A673 (cell line): ENCODE results near the gene ADAM12. TPM values are rescaled to one million over a fixed set of nuclear protein-coding genes. Genes with fewer than 3 reads are reported as not detected.

Experiments used
- BruUV-seq: library from RNA; stranded (reverse); fragments of 400-500 nt; replicated peaks from 2 replicates; lab custom pipeline; 2021; lab: Mats Ljungman, UMichigan
- CTCF ChIA-PET: fragments of 300-600 bp; sonication (Branson Sonifier 250); formaldehyde crosslinking; loops from one replicate; lab custom pipeline; 2022; ENCODE audit warnings: antibody characterized with exemption; lab: Charles Lee
- POLR2A ChIA-PET: fragments of 300-600 bp; sonication (Branson Sonifier 250); formaldehyde crosslinking; loops from one replicate; lab custom pipeline; 2022; ENCODE audit warnings: antibody characterized with exemption; ENCODE audit not compliant: low non-redundant PET; lab: Charles Lee
- DNase-seq: peaks from one replicate; pipeline ENCODE4 v3.0.0-alpha.2; 2015; ENCODE audit warnings: low spot score
- H3K27ac ChIP-seq: fragments of 200-600 bp; sonication (generic); 2 replicates; pipeline ENCODE4 v1.5.1; 2016; ENCODE audit warnings: mixed run types, low read depth, mild to moderate bottlenecking, mixed read lengths, antibody characterized with exemption, low read length; ENCODE audit not compliant: poor library complexity, severe bottlenecking
- H3K27me3 ChIP-seq: fragments of 200-600 bp; sonication (generic); replicated peaks from 2 replicates; pipeline ENCODE4 v1.6.1; 2017; ENCODE audit warnings: mixed run types, low read depth, mild to moderate bottlenecking, mixed read lengths, antibody characterized with exemption, low read length; ENCODE audit not compliant: insufficient read depth, poor library complexity
- H3K36me3 ChIP-seq: fragments of 200-600 bp; sonication (generic); 2 replicates; pipeline ENCODE4 v1.6.1; 2016; ENCODE audit warnings: mixed run types, mild to moderate bottlenecking, mixed read lengths, antibody characterized with exemption, low read length; ENCODE audit not compliant: insufficient read depth, poor library complexity, severe bottlenecking
- H3K4me1 ChIP-seq: fragments of 200-600 bp; sonication (generic); 2 replicates; pipeline ENCODE4 v1.6.1; 2017; ENCODE audit warnings: mixed run types, mild to moderate bottlenecking, mixed read lengths, antibody characterized with exemption, low read length; ENCODE audit not compliant: insufficient read depth, poor library complexity, severe bottlenecking
- H3K4me3 ChIP-seq: fragments of 200-600 bp; sonication (generic); 2 replicates; pipeline ENCODE4 v1.5.1; 2016; ENCODE audit warnings: low read depth, mixed run types, mild to moderate bottlenecking, mixed read lengths, low read length; ENCODE audit not compliant: poor library complexity, severe bottlenecking
- H3K9me3 ChIP-seq: fragments of 200-600 bp; sonication (generic); 2 replicates; pipeline ENCODE4 v1.6.1; 2016; ENCODE audit warnings: mixed run types, low read depth, mild to moderate bottlenecking, mixed read lengths, antibody characterized with exemption, low read length; ENCODE audit not compliant: poor library complexity, severe bottlenecking
- EZH2 ChIP-seq: fragments of 200-600 bp; sonication (generic); IDR thresholded peaks from 2 replicates; pipeline ENCODE4 v1.6.1; 2017; ENCODE audit warnings: borderline replicate concordance, low read depth, mild to moderate bottlenecking, mixed read lengths, antibody characterized with exemption, low read length; ENCODE audit not compliant: poor library complexity, severe bottlenecking
- intact Hi-C: fragments of 100-400 bp; cut with micrococcal nuclease; formaldehyde crosslinking; loops from one replicate; pipeline ENCODE4 v1.10.0; 2022; ENCODE audit not compliant: unreplicated experiment
- total RNA-seq: library from RNA; stranded (reverse); gene quantifications from 2 replicates; pipeline ENCODE4 v1.2.3, GENCODE V29; 2021
- TF ChIP-seq, protein P1 (sequence below): fragments of 300-800, 200-600 bp; sonication (generic); conservative IDR thresholded peaks from 2 replicates; pipeline ENCODE4 v1.5.1; 2017; ENCODE audit warnings: low read depth, mild to moderate bottlenecking, antibody characterized with exemption, low read length, moderate library complexity, mixed read lengths

ADAM12 gene
- total RNA-seq, 1 experiment from 2014 or later = 0.17 TPM

DNA sequence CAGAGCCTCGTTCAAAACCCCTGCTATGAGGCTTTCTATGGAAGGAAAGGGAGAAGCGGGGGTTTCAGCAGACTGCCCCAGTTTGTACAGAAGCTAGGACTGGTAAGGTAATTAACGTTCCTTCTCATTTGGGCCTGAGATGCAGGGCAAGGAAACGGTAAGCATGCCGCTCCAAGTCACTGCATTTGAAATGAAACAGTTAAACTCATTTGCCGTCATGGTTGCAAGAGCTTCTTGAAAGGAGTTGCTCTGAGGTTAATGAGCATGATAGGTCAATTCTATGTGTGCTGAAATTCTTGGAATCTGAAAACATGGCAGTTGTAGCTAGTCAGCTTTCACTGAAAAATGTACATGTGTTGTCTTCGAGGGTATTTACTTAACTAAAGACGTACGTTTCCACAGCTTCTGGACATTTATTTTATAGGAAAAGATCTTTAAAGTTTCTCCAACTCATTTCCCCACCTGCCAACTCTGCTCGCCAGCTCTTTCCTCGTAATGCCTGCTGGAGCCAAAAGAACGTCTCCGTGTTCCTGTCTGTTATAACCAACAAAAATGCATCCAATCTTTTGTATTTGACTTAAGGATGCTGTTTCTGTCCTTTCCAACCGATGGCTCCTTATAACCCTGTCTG is 73.3 kb downstream of the ADAM12 start:
- TF ChIP-seq, protein P1, sequence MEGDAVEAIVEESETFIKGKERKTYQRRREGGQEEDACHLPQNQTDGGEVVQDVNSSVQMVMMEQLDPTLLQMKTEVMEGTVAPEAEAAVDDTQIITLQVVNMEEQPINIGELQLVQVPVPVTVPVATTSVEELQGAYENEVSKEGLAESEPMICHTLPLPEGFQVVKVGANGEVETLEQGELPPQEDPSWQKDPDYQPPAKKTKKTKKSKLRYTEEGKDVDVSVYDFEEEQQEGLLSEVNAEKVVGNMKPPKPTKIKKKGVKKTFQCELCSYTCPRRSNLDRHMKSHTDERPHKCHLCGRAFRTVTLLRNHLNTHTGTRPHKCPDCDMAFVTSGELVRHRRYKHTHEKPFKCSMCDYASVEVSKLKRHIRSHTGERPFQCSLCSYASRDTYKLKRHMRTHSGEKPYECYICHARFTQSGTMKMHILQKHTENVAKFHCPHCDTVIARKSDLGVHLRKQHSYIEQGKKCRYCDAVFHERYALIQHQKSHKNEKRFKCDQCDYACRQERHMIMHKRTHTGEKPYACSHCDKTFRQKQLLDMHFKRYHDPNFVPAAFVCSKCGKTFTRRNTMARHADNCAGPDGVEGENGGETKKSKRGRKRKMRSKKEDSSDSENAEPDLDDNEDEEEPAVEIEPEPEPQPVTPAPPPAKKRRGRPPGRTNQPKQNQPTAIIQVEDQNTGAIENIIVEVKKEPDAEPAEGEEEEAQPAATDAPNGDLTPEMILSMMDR = no peak
- no peak for TF ChIP-seq EZH2
- intact Hi-C loops = no loop called here
- no TSS peak for BruUV-seq
- Histone ChIP-seq H3K4me3 (no peak overlapping the region), H3K4me1 (no peaks in the 10 kb centered on the region), H3K36me3 (no peaks in the 10 kb centered on the region), H3K27ac (no peak overlapping the region), H3K9me3 (no peaks in the 10 kb centered on the region), H3K27me3 (peaks cover 5% of the 10 kb centered on the region)
- POLR2A ChIA-PET = no interaction called here
- no peak for DNase-seq
- CTCF ChIA-PET = no interaction called here

DNA sequence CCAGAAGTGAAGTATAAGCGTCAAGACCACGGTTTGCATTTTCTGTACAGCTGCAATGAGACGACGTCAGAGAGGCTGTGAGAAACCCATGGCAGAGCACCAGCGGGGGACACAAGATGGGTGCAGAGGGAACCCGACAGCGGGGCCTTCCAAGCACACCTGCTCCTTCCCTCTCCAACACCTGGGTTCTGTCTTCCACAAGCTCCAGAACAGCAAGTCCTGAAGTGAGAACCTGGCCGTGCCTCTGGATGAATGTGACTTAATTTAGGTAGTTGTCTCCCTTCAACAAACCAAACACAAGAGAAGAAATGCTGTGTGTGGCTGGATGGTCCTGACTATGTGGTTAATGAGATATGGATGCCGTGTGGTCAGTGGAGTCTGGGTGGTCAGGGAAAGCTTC is 76.1 kb downstream of the ADAM12 start:
- ChIA-PET POLR2A (no interaction called here), CTCF (no interaction called here)
- no peak overlapping the region for H3K27ac ChIP-seq
- TF ChIP-seq EZH2 = no peak
- TF ChIP-seq, protein P1 = no peak
- no peak for DNase-seq
- no peaks in the 10 kb centered on the region for H3K9me3 ChIP-seq
- no peaks in the 10 kb centered on the region for H3K4me1 ChIP-seq
- H3K36me3 ChIP-seq = no peaks in the 10 kb centered on the region
- no peak overlapping the region for H3K4me3 ChIP-seq
- peaks cover 19% of the 10 kb centered on the region for H3K27me3 ChIP-seq
- no TSS peak for BruUV-seq
- intact Hi-C loops = no loop called here

DNA sequence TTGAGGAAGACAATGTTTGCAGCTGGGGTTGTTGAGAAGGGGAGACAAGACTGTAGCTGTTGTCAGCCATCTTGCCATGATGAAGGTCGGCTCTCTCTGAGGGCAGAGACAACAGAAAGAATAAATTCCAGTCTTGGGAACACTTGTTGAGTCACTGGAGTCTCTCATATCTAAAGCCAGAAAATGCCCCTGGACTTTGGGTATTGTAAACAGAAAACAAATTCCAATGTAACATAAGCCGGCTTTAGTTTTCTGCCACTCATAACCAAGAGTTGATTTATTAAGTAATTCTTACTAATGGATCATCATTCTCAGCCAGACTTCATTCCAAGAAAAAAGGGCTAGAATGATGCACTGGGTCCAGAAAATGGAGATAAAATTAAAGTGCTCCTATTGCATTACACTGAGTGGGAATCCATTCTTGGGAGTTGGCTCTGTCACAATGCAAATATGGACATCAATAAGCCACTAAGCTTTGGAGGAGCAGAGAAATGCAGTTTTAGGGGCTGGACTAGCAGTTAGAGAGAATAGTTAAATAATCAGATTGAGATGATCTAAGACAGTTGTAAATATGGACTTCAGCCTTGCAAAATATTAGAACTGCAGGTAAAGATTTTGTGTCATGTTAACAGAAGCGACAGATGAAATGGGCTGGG is 78.9 kb downstream of the ADAM12 start:
- H3K36me3 ChIP-seq = no peaks in the 10 kb centered on the region
- H3K4me3 ChIP-seq = no peak overlapping the region
- H3K4me1 ChIP-seq = no peaks in the 10 kb centered on the region
- BruUV-seq = no TSS peak
- H3K9me3 ChIP-seq = no peaks in the 10 kb centered on the region
- CTCF ChIA-PET = no interaction called here
- no peak for DNase-seq
- intact Hi-C loops = no loop called here
- TF ChIP-seq, protein P1 = no peak
- H3K27ac ChIP-seq = no peak overlapping the region
- peaks cover 30% of the 10 kb centered on the region for H3K27me3 ChIP-seq
- POLR2A ChIA-PET = no interaction called here
